ENCODE data around the gene COL4A4.

Gene COL4A4

GRCh38 chr2:227161947-227162346 is 2.1 kb downstream of the COL4A4 start:
- DNase-seq (ENCODE audit: low read depth in 2 of 2): no peak

GRCh38 chr2:227160164-227160563 is 3.8 kb downstream of the COL4A4 start:
- DNase-seq (ENCODE audit: low read depth in 2 of 2): no peak

GRCh38 chr2:227154986-227155774 is 8.8 kb downstream of the COL4A4 start:
- DNase-seq (ENCODE audit: low read depth in 2 of 2): no peak

GRCh38 chr2:227153758-227154486 is 10.1 kb downstream of the COL4A4 start:
- DNase-seq (ENCODE audit: low read depth in 2 of 2): no peak

GRCh38 chr2:227153307-227153706 is 10.7 kb downstream of the COL4A4 start:
- DNase-seq (ENCODE audit: low read depth in 2 of 2): no peak

GRCh38 chr2:227152093-227152766 is 11.8 kb downstream of the COL4A4 start:
- DNase-seq (ENCODE audit: low read depth in 2 of 2): no peak

GRCh38 chr2:227150222-227150936 is 13.6 kb downstream of the COL4A4 start:
- no peak for DNase-seq (ENCODE audit: low read depth in 2 of 2)

- DNase-seq (ENCODE audit: low read depth in 2 of 2): no peak
These were observed 15.9 kb downstream of the COL4A4 start for GRCh38 chr2:227148106-227148505.

- no peak for DNase-seq (ENCODE audit: low read depth in 2 of 2)
These were observed 17.0 kb downstream of the COL4A4 start for GRCh38 chr2:227147023-227147422.

- DNase-seq (ENCODE audit: low read depth in 2 of 2): no peak
These were observed 17.5 kb downstream of the COL4A4 start for GRCh38 chr2:227146456-227146855.

- DNase-seq (ENCODE audit: low read depth in 2 of 2): no peak
These were observed 20.1 kb downstream of the COL4A4 start for GRCh38 chr2:227143895-227144294.

- no peak for DNase-seq (ENCODE audit: low read depth in 2 of 2)
These were observed 22.7 kb downstream of the COL4A4 start for GRCh38 chr2:227141301-227141700.

- DNase-seq (ENCODE audit: low read depth in 2 of 2): no peak
These were observed 29.4 kb downstream of the COL4A4 start for GRCh38 chr2:227134591-227134990.

- no peak for DNase-seq (ENCODE audit: low read depth in 2 of 2)
These were observed 31.0 kb downstream of the COL4A4 start for GRCh38 chr2:227132986-227133385.

GRCh38 chr2:227130636-227131035 is 33.4 kb downstream of the COL4A4 start:
- DNase-seq (ENCODE audit: low read depth in 2 of 2): no peak

- no peak for DNase-seq (ENCODE audit: low read depth in 2 of 2)
These were observed 36.8 kb downstream of the COL4A4 start for GRCh38 chr2:227127201-227127600.

- no peak for DNase-seq (ENCODE audit: low read depth in 2 of 2)
These were observed 38.5 kb downstream of the COL4A4 start for GRCh38 chr2:227125506-227125905.

GRCh38 chr2:227124811-227125210 is 39.2 kb downstream of the COL4A4 start:
- DNase-seq (ENCODE audit: low read depth in 2 of 2): no peak

- DNase-seq (ENCODE audit: low read depth in 2 of 2): no peak
These were observed 40.3 kb downstream of the COL4A4 start for GRCh38 chr2:227123697-227124096.

GRCh38 chr2:227118353-227118752 is 45.7 kb downstream of the COL4A4 start:
- no peak for DNase-seq (ENCODE audit: low read depth in 2 of 2)

- DNase-seq (ENCODE audit: low read depth in 2 of 2): no peak
These were observed 46.2 kb downstream of the COL4A4 start for GRCh38 chr2:227117852-227118251.

- no peak for DNase-seq (ENCODE audit: low read depth in 2 of 2)
These were observed 47.0 kb downstream of the COL4A4 start for GRCh38 chr2:227117027-227117426.

Data from stimulated activated CD8-positive, alpha-beta memory T cell treated with anti-CD3 and anti-CD28 coated beads, Interleukin-15, amount 100 ng/mL, for 48 hours (primary cell).